ENCODE results near the gene PTPN6.

GRCh38 chr12:6914246-6914946 is 36.8 kb upstream of the PTPN6 start, which contains the start of gene ENO2:
- TF ChIP-seq ETV5 (CRISPR knock-in tag; IDR thresholded peaks at IDR 0.05; ENCODE audit: low read depth) = no peak
- TF ChIP-seq CTCF (IDR thresholded peaks at IDR 0.05 in 2 of 3, conservative IDR thresholded peaks at IDR 0.05 in 1 of 3; ENCODE audit: insufficient read depth in 2 of 3, low read depth in 1 of 3, low read length in 3 of 3) = no peak
- TF ChIP-seq TBP (optimal IDR thresholded peaks at IDR 0.05; ENCODE audit: low read depth, low read length) = no peak
- no peak for TF ChIP-seq RFX5 (IDR thresholded peaks at IDR 0.05; ENCODE audit: low read depth, low read length)
- no peak for TF ChIP-seq SMARCE1 (IDR thresholded peaks at IDR 0.05)
- TF ChIP-seq MXI1 (IDR thresholded peaks at IDR 0.05; ENCODE audit: low read depth, low read length) = no peak
- no peak for TF ChIP-seq ZNF639 (CRISPR knock-in tag; conservative IDR thresholded peaks at IDR 0.05 in 1 of 2, IDR thresholded peaks at IDR 0.05 in 1 of 2)

All from K562 (cell line).